Caco-2 (cell line): ENCODE measurements around the gene SPTBN1. TPM values are rescaled to one million over a fixed set of nuclear protein-coding genes. Genes with fewer than 3 reads are reported as not detected.

Experiments
- BruUV-seq: library from RNA; stranded (reverse); fragments of 400-500 nt; replicated peaks from 2 replicates; lab custom pipeline; 2021; lab: Mats Ljungman, UMichigan
- CTCF ChIA-PET: fragments of 300-600 bp; sonication (Branson Sonifier 250); formaldehyde crosslinking; loops from one replicate; lab custom pipeline; 2022; ENCODE audit warnings: antibody characterized with exemption; lab: Charles Lee
- POLR2A ChIA-PET: fragments of 300-600 bp; sonication (Branson Sonifier 250); formaldehyde crosslinking; loops from one replicate; lab custom pipeline; 2022; ENCODE audit warnings: antibody characterized with exemption; lab: Charles Lee
- DNase-seq, 2 experiments: peaks; one replicate each; pipeline versions ENCODE4 v3.0.0 to v3.0.0-alpha.2; 2020 to 2022
- H3K27me3 ChIP-seq: replicated peaks from 2 replicates; pipeline ENCODE4 v1.6.0; 2011; ENCODE audit warnings: low read length; ENCODE audit not compliant: control insufficient read depth, insufficient read depth
- H3K36me3 ChIP-seq: 2 replicates; pipeline ENCODE4 v1.5.1; 2011; ENCODE audit warnings: low read length; ENCODE audit not compliant: control insufficient read depth, insufficient read depth
- H3K4me1 ChIP-seq: fragments of 250-450 bp; sonication (Bioruptor Pico); 2 replicates; pipeline ENCODE4 v1.5.1; 2020; ENCODE audit warnings: mild to moderate bottlenecking
- H3K4me3 ChIP-seq: 2 replicates; pipeline ENCODE4 v1.5.1; 2011; ENCODE audit warnings: low read depth, mild to moderate bottlenecking, control low read depth, low read length
- H3K9me3 ChIP-seq: fragments of 250-450 bp; sonication (Bioruptor Pico); 2 replicates; pipeline ENCODE4 v1.5.1; 2020; ENCODE audit warnings: mild to moderate bottlenecking, moderate library complexity
- H3K27ac Mint-ChIP-seq: one replicate; pipeline ENCODE4 v1.8.0; 2022; ENCODE audit warnings: mixed read lengths; ENCODE audit not compliant: unreplicated experiment
- H3K27me3 Mint-ChIP-seq: one replicate; pipeline ENCODE4 v1.8.0; 2022; ENCODE audit warnings: mixed read lengths; ENCODE audit not compliant: insufficient read depth, unreplicated experiment
- H3K36me3 Mint-ChIP-seq: one replicate; pipeline ENCODE4 v1.8.0; 2022; ENCODE audit warnings: mild to moderate bottlenecking, mixed read lengths; ENCODE audit not compliant: insufficient read depth, unreplicated experiment
- H3K4me1 Mint-ChIP-seq: one replicate; pipeline ENCODE4 v1.8.0; 2022; ENCODE audit warnings: low read depth, mixed read lengths; ENCODE audit not compliant: unreplicated experiment
- H3K4me3 Mint-ChIP-seq: one replicate; pipeline ENCODE4 v1.8.0; 2022; ENCODE audit warnings: mild to moderate bottlenecking, moderate library complexity, mixed read lengths; ENCODE audit not compliant: unreplicated experiment
- H3K9me3 Mint-ChIP-seq: one replicate; pipeline ENCODE4 v1.8.0; 2022; ENCODE audit warnings: mixed read lengths; ENCODE audit not compliant: unreplicated experiment
- intact Hi-C: fragments of 100-400 bp; cut with micrococcal nuclease; formaldehyde crosslinking; loops from one replicate; pipeline ENCODE4 v1.10.0; 2022; ENCODE audit not compliant: unreplicated experiment
- total RNA-seq: library from RNA; stranded (reverse); gene quantifications from 2 replicates; pipeline ENCODE4 v1.2.3, GENCODE V29; 2022
- TF ChIP-seq, protein P1 (sequence below), 2 experiments: fragments of 200-600 bp in 1 of 2; IDR thresholded peaks; 1 replicate in 1 of 2; 2 replicates in 1 of 2; pipeline versions ENCODE4 v1.5.1 to v1.8.0; 2011 to 2022; ENCODE audit warnings: antibody characterized with exemption in 1 of 2, control low read depth in 1 of 2, inconsistent platforms in 1 of 2, low read depth in 1 of 2, low read length in 1 of 2, mild to moderate bottlenecking in 1 of 2, moderate library complexity in 1 of 2; ENCODE audit not compliant: insufficient read depth in 1 of 2, severe bottlenecking in 1 of 2, unreplicated experiment in 1 of 2

SPTBN1 gene
- total RNA-seq, 1 experiment from 2014 or later = 361 TPM

DNA sequence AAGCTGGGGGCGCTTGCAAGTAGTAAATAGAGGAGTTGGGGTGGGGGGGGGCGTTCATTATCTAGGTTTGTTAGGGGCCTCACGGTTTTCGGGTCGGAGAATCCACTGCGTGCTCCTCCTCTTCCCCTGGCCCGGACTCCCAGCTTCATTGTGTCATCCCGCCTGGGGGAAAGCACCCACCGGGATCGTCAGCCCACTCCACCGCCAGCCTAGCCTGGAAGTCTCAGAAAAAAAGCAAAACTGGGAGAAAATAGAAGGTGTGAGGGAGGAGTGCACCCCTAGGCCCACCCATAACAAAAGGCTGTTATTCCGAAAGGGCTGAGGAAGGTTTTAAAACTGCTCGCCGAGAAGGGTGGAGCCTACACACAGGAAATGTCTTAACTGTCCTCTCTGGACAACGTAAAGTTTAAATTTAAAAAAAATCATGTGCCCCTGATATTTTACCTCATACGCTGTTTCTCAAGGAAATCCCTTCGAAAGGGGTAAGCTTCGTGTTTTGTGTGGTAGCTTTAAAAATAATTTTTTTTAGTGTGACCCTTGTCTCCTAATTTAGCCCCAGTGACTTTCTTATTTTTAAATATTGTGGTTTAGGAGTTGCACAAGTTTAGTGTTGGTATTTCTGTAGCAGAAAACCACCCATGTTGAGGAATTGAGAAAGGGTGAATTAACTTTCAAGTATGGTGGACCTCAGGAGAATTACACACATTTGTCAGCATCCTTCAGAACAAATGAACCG is 104.2 kb downstream of the SPTBN1 start:
- Mint-ChIP-seq H3K4me1 (peaks cover 58% of the 10 kb centered on the region), H3K36me3 (peaks cover 84% of the 10 kb centered on the region), H3K4me3 (peak overlapping the region; percentile 87)

DNA sequence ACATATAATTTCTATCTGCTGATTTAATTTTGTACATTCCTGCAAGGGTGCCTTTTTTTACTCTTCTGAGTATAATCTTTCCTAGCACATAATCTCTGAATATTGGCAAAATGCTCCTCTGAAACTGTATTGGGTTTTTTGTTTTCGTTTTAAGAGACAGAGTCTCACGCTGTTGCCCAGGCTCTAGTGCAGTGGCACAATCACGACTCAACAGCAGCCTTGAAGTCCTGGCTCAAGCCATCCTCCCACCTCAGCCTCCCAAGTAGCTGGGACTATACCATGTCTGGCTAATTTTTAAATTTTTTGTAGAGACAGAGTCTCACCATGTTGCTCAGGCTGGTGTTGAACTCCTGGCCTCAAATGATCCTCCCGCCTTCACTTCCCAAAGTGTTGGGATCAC is 104.9 kb downstream of the SPTBN1 start:
- Mint-ChIP-seq H3K27me3 (no peaks in the 10 kb centered on the region), H3K36me3 (peaks cover 84% of the 10 kb centered on the region), H3K4me1 (peaks cover 51% of the 10 kb centered on the region), H3K9me3 (no peaks in the 10 kb centered on the region), H3K4me3 (peak overlapping the region; percentile 87), H3K27ac (peak overlapping the region; percentile 73)
- intact Hi-C loops = no loop called here
- POLR2A ChIA-PET = interaction anchor here (3.3 kb wide), 1 partner anchor 11 kb away, joined by 20 read pairs; no protein-coding TSS in a partner anchor
- TF ChIP-seq, protein P1, sequence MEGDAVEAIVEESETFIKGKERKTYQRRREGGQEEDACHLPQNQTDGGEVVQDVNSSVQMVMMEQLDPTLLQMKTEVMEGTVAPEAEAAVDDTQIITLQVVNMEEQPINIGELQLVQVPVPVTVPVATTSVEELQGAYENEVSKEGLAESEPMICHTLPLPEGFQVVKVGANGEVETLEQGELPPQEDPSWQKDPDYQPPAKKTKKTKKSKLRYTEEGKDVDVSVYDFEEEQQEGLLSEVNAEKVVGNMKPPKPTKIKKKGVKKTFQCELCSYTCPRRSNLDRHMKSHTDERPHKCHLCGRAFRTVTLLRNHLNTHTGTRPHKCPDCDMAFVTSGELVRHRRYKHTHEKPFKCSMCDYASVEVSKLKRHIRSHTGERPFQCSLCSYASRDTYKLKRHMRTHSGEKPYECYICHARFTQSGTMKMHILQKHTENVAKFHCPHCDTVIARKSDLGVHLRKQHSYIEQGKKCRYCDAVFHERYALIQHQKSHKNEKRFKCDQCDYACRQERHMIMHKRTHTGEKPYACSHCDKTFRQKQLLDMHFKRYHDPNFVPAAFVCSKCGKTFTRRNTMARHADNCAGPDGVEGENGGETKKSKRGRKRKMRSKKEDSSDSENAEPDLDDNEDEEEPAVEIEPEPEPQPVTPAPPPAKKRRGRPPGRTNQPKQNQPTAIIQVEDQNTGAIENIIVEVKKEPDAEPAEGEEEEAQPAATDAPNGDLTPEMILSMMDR (IDR thresholded peaks at IDR 0.05; ENCODE audit: insufficient read depth in 1 of 2, low read depth in 1 of 2, low read length in 1 of 2, severe bottlenecking in 1 of 2, unreplicated experiment in 1 of 2) = no peak
- CTCF ChIA-PET = no interaction called here
- no TSS peak for BruUV-seq
- no peaks in the 10 kb centered on the region for H3K9me3 ChIP-seq
- no peak for DNase-seq
- H3K4me1 ChIP-seq = peaks cover 50% of the 10 kb centered on the region
- H3K27me3 ChIP-seq = no peaks in the 10 kb centered on the region
- no peaks in the 10 kb centered on the region; the same call in 1 of the 2 replicates for H3K36me3 ChIP-seq
- H3K4me3 ChIP-seq = peak overlapping the region; percentile 84

More for the DNA sequence above, 104.2 kb downstream of the SPTBN1 start:
- no peaks in the 10 kb centered on the region; the same call in 1 of the 2 replicates for H3K36me3 ChIP-seq
- no peaks in the 10 kb centered on the region for H3K9me3 ChIP-seq
- Mint-ChIP-seq H3K27me3 (no peaks in the 10 kb centered on the region), H3K27ac (peak overlapping the region; percentile 73), H3K9me3 (no peaks in the 10 kb centered on the region)
- intact Hi-C loops = no loop called here
- DNase-seq = peak in 1 of 2 experiments; percentile 40
- ChIA-PET POLR2A (interaction anchor here (0.6 to 3.3 kb wide), 6 partner anchors 11 to 48 kb away, joined by 3 to 20 read pairs (median 3); no protein-coding TSS in a partner anchor), CTCF (interaction anchor here (0.6 to 2.1 kb wide), 5 partner anchors 24 to 105 kb away, joined by 3 to 6 read pairs (median 4); no protein-coding TSS in a partner anchor)
- TF ChIP-seq, protein P1 (IDR thresholded peaks at IDR 0.05; ENCODE audit: insufficient read depth in 1 of 2, low read depth in 1 of 2, low read length in 1 of 2, severe bottlenecking in 1 of 2, unreplicated experiment in 1 of 2) = no peak
- no peaks in the 10 kb centered on the region for H3K27me3 ChIP-seq
- no TSS peak for BruUV-seq
- H3K4me1 ChIP-seq = peaks cover 52% of the 10 kb centered on the region
- peak overlapping the region; percentile 84 for H3K4me3 ChIP-seq

DNA sequence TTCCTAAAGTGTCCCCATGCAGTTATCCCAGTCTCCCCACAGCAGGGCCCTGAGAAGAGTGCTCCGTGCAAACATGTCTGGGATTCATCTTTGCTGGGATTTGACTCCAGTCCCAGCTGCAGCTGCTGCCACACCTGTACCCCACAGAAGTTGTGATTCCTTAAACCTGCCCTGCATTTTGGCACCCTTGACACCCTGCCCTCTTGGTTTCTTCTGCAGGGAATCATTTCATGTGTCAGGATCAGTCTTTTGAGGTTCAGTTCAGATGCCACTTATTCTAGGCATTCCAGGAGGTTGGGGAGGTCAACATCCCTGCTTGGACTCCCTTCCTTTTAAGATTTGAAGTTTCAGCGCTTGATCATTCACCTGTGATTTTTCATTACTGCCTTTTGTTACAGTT is 108.3 kb downstream of the SPTBN1 start:
- Histone ChIP-seq H3K4me3 (no peak overlapping the region), H3K27me3 (no peaks in the 10 kb centered on the region), H3K9me3 (no peaks in the 10 kb centered on the region), H3K36me3 (peaks cover 1% of the 10 kb centered on the region; the same call in 1 of the 2 replicates), H3K4me1 (peaks cover 66% of the 10 kb centered on the region)
- peaks cover 89% of the 10 kb centered on the region for H3K36me3 Mint-ChIP-seq
- H3K9me3 Mint-ChIP-seq = no peaks in the 10 kb centered on the region
- ChIA-PET POLR2A (no interaction called here), CTCF (no interaction called here)
- no peaks in the 10 kb centered on the region for H3K27me3 Mint-ChIP-seq
- no peak for DNase-seq
- no peak overlapping the region for H3K27ac Mint-ChIP-seq
- BruUV-seq = no TSS peak
- TF ChIP-seq, protein P1 (IDR thresholded peaks at IDR 0.05; ENCODE audit: insufficient read depth in 1 of 2, low read depth in 1 of 2, low read length in 1 of 2, severe bottlenecking in 1 of 2, unreplicated experiment in 1 of 2) = no peak
- intact Hi-C loops = no loop called here
- peaks cover 53% of the 10 kb centered on the region for H3K4me1 Mint-ChIP-seq
- no peak overlapping the region for H3K4me3 Mint-ChIP-seq
